ENCODE data around the gene PLXNB2.
"Not testable (repeated sequence)": the region's sequence is repeated elsewhere in the genome, so short reads cannot be mapped to it uniquely, and the experiment has no call there.

PLXNB2 gene

GRCh38 chr22:50306753-50307749 is at the start of gene PLXNB2:
Gene PLXNB2, minus strand, starts transcription at chr22:50307646. Its CDS starts 17,062 bp downstream, at chr22:50290584.
- peak; percentile 51 for DNase-seq

- DNase-seq, result no peak
Measured at GRCh38 chr22:50357222-50357621, 49.8 kb upstream of the PLXNB2 start.

- no peak for DNase-seq
Measured at GRCh38 chr22:50356186-50356585, 48.7 kb upstream of the PLXNB2 start.

GRCh38 chr22:50348058-50348457 is 40.6 kb upstream of the PLXNB2 start:
- DNase-seq, result no peak

- DNase-seq, result no peak
Measured at GRCh38 chr22:50347157-50347556, 39.7 kb upstream of the PLXNB2 start.

- DNase-seq, result no peak
Measured at GRCh38 chr22:50346470-50346869, 39.0 kb upstream of the PLXNB2 start.

GRCh38 chr22:50343541-50343935 is 36.1 kb upstream of the PLXNB2 start:
- DNase-seq, result peak; percentile 10

GRCh38 chr22:50342651-50343540 is 35.5 kb upstream of the PLXNB2 start, which contains the start of gene PPP6R2:
Gene PPP6R2, plus strand, starts transcription at chr22:50343327. Its CDS starts 50,582 bp downstream, at chr22:50393909.
- DNase-seq, result peak; percentile 89

- peak; percentile 93 for DNase-seq
Measured at GRCh38 chr22:50341977-50342650, 34.7 kb upstream of the PLXNB2 start.

- no peak for DNase-seq
Measured at GRCh38 chr22:50339945-50340879, 32.8 kb upstream of the PLXNB2 start.

GRCh38 chr22:50338860-50339462 is 31.5 kb upstream of the PLXNB2 start:
- DNase-seq, result no peak

GRCh38 chr22:50338042-50338573 is 30.7 kb upstream of the PLXNB2 start:
- no peak for DNase-seq

GRCh38 chr22:50337262-50338041 is 30.0 kb upstream of the PLXNB2 start:
- no peak for DNase-seq

GRCh38 chr22:50334433-50334832 is 27.0 kb upstream of the PLXNB2 start:
- not testable (repeated sequence) for DNase-seq

- DNase-seq, result peak; percentile 18
Measured at GRCh38 chr22:50329236-50329635, 21.8 kb upstream of the PLXNB2 start.

- no peak for DNase-seq
Measured at GRCh38 chr22:50327711-50328019, 20.2 kb upstream of the PLXNB2 start.

GRCh38 chr22:50326956-50327710 is 19.7 kb upstream of the PLXNB2 start, which contains the start of gene DENND6B:
Gene DENND6B, minus strand, starts transcription at chr22:50327012. Its CDS starts 24 bp downstream, at chr22:50326988.
- DNase-seq, result peak; percentile 82

GRCh38 chr22:50326225-50326955 is 18.9 kb upstream of the PLXNB2 start:
- DNase-seq, result no peak
